GM19099 (cell line): ENCODE results near the gene NARS2.

Experiments
- POLR2A ChIP-seq: IDR thresholded peaks from 3 replicates; pipeline ENCODE4 v1.6.1; 2011; ENCODE audit warnings: low read depth; ENCODE audit not compliant: insufficient read length; ENCODE audit errors: extremely low read depth

NARS2 gene

DNA sequence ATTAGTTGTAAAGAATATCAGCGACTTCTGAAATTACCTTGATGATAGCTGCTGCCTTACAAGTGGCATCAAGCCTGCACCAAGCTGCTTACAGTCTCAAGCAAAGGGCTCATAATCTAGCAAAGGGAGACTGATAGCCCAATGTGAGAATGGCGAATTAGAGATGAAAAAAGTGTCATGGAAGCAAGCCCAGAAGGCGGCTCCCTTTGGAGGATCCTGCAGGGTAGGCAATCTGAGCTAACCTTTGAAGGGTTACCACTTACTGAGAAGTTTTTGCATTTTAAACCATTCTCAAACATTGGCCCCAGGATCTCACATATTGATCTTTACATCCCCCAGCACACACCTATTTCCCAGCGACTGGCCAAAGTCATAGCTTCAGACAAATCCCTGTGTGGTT lies 175.5 kb downstream of the NARS2 start:
- no peak for TF ChIP-seq POLR2A

DNA sequence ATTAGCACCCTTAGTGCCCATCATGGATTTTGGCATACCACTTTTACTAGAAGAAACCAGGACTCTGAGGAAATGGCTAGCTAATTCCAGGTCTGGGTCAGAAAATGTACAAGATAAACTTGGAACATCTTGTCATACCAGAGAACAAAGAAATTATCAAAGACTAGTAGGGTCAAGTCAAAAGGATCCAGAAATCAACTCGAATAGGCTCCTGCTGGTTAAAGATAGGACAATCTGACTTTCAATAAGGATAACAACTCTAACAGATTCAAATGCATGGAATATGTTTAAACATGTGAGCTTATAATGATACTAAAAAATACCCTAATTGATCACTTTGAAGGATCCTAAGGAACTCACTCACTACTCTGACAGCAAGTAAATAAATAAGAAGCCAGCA lies 175.9 kb downstream of the NARS2 start:
- TF ChIP-seq POLR2A: no peak

DNA sequence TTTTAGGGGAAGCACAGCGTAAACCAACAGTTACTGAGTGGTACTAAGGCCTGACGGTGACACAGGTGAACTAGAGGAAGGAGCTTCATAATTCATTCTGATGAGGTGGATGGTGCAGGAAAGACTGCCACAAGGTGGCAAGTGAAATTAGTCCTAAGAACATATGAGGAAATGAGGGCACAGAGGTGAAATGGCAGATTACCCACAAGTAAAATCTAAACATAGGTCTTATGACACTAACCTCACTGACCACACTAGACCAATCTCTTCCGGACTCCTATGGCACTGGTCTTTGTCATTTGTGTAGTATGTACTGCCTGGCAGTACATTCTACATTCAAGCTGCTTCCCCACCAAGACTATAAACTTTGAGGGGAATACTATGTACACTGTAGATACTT lies 177.3 kb downstream of the NARS2 start:
- no peak for TF ChIP-seq POLR2A

DNA sequence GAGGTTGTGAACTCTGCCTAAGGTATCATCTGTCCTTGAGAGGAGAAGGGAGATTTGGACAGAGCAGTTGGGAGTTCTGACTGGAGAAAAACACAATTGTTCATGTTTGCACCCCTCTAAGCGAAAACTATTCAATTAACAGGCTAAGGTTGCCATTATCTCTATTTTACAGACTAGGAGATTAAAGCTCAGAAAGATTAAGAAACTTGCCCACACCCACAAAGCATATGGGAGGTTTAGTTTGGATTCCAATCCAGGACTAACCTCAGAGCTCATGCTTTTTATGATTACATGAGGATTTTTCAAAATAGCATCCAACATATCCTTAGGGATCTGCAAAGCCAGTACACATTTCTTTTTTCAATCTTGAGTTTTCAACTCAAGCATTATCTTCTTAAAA lies 179.1 kb downstream of the NARS2 start:
- TF ChIP-seq POLR2A: no peak

DNA sequence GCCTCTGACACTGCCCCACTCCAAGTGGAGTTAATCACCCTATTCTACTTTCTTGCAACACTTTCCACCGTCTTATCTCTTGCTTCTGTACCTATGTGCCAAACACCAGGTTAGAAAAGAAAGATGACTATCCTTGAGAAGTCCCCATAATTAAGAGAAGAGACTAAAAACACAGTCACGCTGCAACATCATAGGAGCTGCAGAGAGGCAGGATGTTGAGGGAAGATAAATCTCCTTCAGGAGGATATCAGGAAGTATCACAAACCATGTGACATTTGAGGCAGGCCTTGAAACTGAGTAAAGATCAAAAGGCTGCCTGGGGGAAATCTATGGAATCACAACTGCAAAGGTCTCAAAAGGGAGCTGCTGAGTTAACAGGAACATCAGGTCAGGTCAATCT lies 181.8 kb downstream of the NARS2 start:
- TF ChIP-seq POLR2A: no peak

DNA sequence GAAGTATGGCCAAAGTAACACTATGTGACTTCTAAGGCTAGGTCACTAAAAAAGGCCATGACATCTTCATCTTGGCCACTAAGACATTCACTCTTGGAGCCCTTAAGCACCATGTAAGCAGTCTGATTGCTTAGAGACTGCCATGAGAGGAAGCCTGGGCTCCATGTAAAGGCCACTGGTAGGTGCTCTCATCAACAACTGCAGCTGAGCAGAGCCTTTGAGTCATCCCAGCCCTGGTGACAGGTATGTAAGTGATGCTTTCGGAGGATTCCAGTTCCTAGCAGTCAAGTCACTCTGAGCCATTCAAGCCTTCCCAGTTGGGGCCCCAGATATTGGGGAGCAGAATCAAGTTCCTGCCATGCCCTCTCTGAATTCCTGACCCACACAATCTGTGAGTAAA lies 183.2 kb downstream of the NARS2 start:
- TF ChIP-seq POLR2A: no peak

DNA sequence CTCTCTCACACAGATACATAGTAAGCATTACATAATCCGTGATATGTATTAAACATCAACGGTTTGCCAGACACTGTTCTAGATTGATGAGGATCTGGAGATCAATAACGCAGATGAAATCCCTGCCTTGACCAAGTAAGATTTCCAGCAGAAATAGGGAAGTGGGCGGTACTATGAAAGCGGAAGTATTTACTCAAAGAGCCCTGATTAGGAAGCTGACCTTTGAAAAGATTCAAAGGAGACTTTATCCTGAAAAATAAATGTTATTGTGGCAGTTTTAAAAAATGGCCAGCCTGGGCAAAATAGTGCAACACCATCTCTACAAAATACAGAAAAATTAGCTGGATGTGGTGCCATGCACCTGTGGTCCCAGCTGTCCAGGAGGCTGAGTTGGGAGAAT lies 183.9 kb downstream of the NARS2 start:
- no peak for TF ChIP-seq POLR2A

DNA sequence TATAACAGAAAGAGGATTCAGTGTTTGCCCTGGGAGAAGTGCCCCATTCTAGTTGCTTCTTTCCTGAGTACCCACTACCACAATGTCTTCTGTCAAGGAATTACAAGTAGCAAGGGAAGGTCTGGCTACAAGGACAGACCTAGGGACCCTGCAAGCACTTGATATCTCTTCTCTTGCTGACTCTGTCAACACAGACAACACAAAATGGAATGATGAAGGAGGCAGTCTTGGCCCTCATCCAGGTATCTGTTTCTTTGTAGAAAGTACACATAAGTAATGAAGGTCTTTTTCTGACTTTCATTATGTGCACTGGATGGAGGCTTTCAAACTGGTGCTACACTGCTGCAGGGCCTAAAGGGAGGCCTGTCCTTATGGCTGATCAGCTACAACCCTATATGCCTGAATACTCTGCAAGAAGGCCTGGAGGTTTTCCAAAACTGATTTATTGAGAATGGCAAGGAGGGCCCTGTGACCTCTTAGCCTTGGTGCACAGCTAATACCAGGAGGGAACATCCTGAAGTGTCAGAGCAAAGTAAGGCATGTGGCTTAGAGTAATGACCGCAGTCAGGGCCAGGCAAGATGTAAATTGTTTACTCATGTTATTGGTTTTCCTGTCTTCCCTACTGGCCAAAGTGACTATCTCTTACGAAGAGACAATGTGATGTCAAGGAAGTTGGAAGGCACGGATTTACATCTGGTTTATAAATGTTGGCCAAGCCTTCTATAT lies 188.3 kb downstream of the NARS2 start:
- TF ChIP-seq POLR2A: no peak
